ENCODE measurements around the gene RBM22. TPM values are rescaled to one million over a fixed set of nuclear protein-coding genes. Genes with fewer than 3 reads are reported as not detected.

Gene RBM22
- total and polyA plus RNA-seq, 2 of the 4 experiments (the other 2 are of a cell fraction) = 26.2 to 34.2 TPM

DNA sequence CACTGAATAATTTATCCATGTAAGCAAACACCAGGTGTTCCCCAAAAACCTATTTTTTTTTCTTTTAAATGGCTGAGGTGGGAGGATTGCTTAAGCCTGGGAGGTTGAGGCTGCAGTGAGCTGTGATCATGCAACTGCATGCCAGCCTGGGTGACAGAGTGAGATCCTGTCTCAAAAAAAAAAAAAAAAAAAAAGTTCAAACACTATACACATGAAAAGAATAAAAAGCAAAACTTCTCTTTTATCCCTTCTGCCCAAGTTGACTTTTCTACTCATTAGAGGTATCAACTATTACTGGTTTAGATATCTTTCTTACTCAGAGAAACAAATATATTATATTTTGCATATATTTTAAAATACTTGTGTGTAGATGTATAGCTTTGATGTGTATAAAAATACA is 40.1 kb upstream of the RBM22 start:
- ATAC-seq (ENCODE audit: low read depth) = no peak
- Histone ChIP-seq H2BK120ac (ENCODE audit: low read depth, low read length) (no peak overlapping the region), H3K36me3 (ENCODE audit: control insufficient read depth, insufficient read depth, low read length) (peaks cover 9% of the 10 kb centered on the region), H3K9me3 (ENCODE audit: control insufficient read depth, insufficient read depth, low read length) (no peaks in the 10 kb centered on the region), H2AFZ (replicated peaks; ENCODE audit: low read length, poor library complexity) (no peak overlapping the region), H2AK9ac (replicated peaks; ENCODE audit: low read depth, low read length, poor library complexity) (no peak overlapping the region), H3K27me3 (ENCODE audit: control insufficient read depth, insufficient read depth, low read length) (no peaks in the 10 kb centered on the region), H3K4me2 (ENCODE audit: low read depth, low read length) (no peak overlapping the region), H3K23ac (ENCODE audit: low read depth, low read length) (no peak overlapping the region), H4K5ac (ENCODE audit: low read depth, low read length) (no peak overlapping the region), H3K4ac (ENCODE audit: low read depth, low read length) (no peak overlapping the region), H3K4me3 (ENCODE audit: insufficient read depth, low read depth, low read length) (no peak overlapping the region), H3K27ac (ENCODE audit: insufficient read depth, low read length) (no peak overlapping the region), H4K91ac (ENCODE audit: insufficient read depth, low read depth, low read length) (no peak overlapping the region), H2BK20ac (ENCODE audit: low read depth, low read length) (no peak overlapping the region), H2BK15ac (ENCODE audit: low read depth, low read length) (no peak overlapping the region), H3K4me1 (ENCODE audit: control insufficient read depth, insufficient read depth, low read length) (no peaks in the 10 kb centered on the region), H3K79me1 (ENCODE audit: low read depth in 1 of 2, low read length in 2 of 2) (peaks cover 3 to 18% of the 10 kb centered on the region in 2 experiments; a peak in 3 of 4 replicates), H4K20me1 (ENCODE audit: insufficient read depth, low read length) (peaks cover 5% of the 10 kb centered on the region; the same call in 1 of the 2 replicates), H3K18ac (ENCODE audit: low read depth, low read length) (no peak overlapping the region), H2AK5ac (ENCODE audit: low read depth, low read length) (no peak overlapping the region), H3K9me1 (ENCODE audit: insufficient read depth, low read length) (no peaks in the 10 kb centered on the region; the same call in 1 of the 2 replicates), H3K9ac (ENCODE audit: low read depth, low read length) (no peak overlapping the region), H2BK5ac (ENCODE audit: low read depth, low read length, poor library complexity, severe bottlenecking) (no peak overlapping the region), H4K8ac (ENCODE audit: low read depth in 2 of 2, low read length in 2 of 2) (no peak overlapping the region), H3K14ac (replicated peaks; ENCODE audit: low read depth, low read length) (no peak overlapping the region), H3K56ac (ENCODE audit: extremely low read depth, insufficient read depth, low read length) (no peak overlapping the region)
- in situ Hi-C loops (cut with MboI; ENCODE audit: low sequenced_read_pairs) = no loop called here
- no peak for TF ChIP-seq SMC3 (IDR thresholded peaks at IDR 0.05; ENCODE audit: low read depth, low read length)
- TF ChIP-seq FOS (IDR thresholded peaks at IDR 0.05; ENCODE audit: low read depth, low read length) = no peak
- CTCF ChIA-PET = no interaction called here
- intact Hi-C loops (cut with micrococcal nuclease) = no loop called here
- POLR2A ChIA-PET (ENCODE audit: unreplicated experiment) = no interaction called here
- dilution Hi-C loops (cut with HindIII; ENCODE audit: low sequenced_read_pairs, unreplicated experiment) = no loop called here
- no TSS peak for BruUV-seq (replicated peaks)
- no peak for DNase-seq

Data from IMR-90 (cell line).